K562 (cell line): ENCODE data around the gene CHST2. TPM values are rescaled to one million over a fixed set of nuclear protein-coding genes. Genes with fewer than 3 reads are reported as not detected.

Experiments
- CHD4 ChIP-seq: fragments of 200-600 bp; sonication (generic); IDR thresholded peaks from 3 replicates; pipeline ENCODE4 v1.6.1; 2012; ENCODE audit warnings: low read depth, mild to moderate bottlenecking, mixed read lengths, low read length, inconsistent platforms; ENCODE audit not compliant: insufficient read depth, insufficient replicate concordance, poor library complexity, severe bottlenecking
- ETV1 ChIP-seq: fragments of 450-650 bp; conservative IDR thresholded peaks from 2 replicates; pipeline ENCODE4 v1.6.1; 2016; ENCODE audit warnings: missing genetic modification characterization, control low read depth, low read depth, missing compliant biosample characterization
- ETV6 ChIP-seq, 3 experiments: fragments of 150-350 bp in 1 of 3; sonication (generic) in 1 of 3; formaldehyde crosslinking in 1 of 3; IDR thresholded peaks; 2 replicates each; pipeline versions ENCODE4 v1.6.1 to v1.8.0; 2014 to 2022; ENCODE audit warnings: borderline replicate concordance in 2 of 3, low read depth in 2 of 3, antibody characterized with exemption in 1 of 3, low read length in 1 of 3, mild to moderate bottlenecking in 1 of 3, missing genetic modification reagents in 1 of 3
- GATAD2B ChIP-seq: fragments of 450-650 bp; IDR thresholded peaks from 2 replicates; pipeline ENCODE4 v1.6.1; 2017; ENCODE audit warnings: mild to moderate bottlenecking, borderline replicate concordance
- NCOR1 ChIP-seq: fragments of 450-650 bp; IDR thresholded peaks from 2 replicates; pipeline ENCODE4 v1.6.1; 2016; ENCODE audit warnings: mild to moderate bottlenecking, moderate library complexity
- NFIC ChIP-seq: fragments of 450-650 bp; IDR thresholded peaks from 2 replicates; pipeline ENCODE4 v1.6.1; 2017; ENCODE audit warnings: mild to moderate bottlenecking, inconsistent platforms
- NFYB ChIP-seq: IDR thresholded peaks from 2 replicates; pipeline ENCODE4 v1.6.1; 2011; ENCODE audit warnings: mild to moderate bottlenecking, moderate library complexity; ENCODE audit not compliant: insufficient read length; ENCODE audit errors: extremely low read depth
- NRF1 ChIP-seq, 2 experiments: fragments of 450-650 bp; IDR thresholded peaks in 1 of 2; conservative IDR thresholded peaks in 1 of 2; 2 replicates each; pipeline ENCODE4 v1.6.1; 2014; ENCODE audit warnings: mild to moderate bottlenecking in 2 of 2
- POLR2AphosphoS5 ChIP-seq: IDR thresholded peaks from 2 replicates; pipeline ENCODE4 v1.6.1; 2011; ENCODE audit warnings: mild to moderate bottlenecking, low read depth, low read length, moderate library complexity; ENCODE audit not compliant: control insufficient read depth, insufficient read depth
- RAD21 ChIP-seq, 2 experiments: fragments of 250-450 bp in 1 of 2; fragments of 450-650 bp in 1 of 2; sonication (Bioruptor Pico) in 1 of 2; formaldehyde crosslinking in 1 of 2; IDR thresholded peaks in 1 of 2; conservative IDR thresholded peaks in 1 of 2; 2 replicates each; pipeline versions ENCODE4 v1.4.0 to v1.8.0; 2020 to 2022; ENCODE audit warnings: mild to moderate bottlenecking in 2 of 2, moderate library complexity in 1 of 2
- RBM25 ChIP-seq: fragments of 200-400 bp; formaldehyde crosslinking; IDR thresholded peaks from 2 replicates; pipeline ENCODE4 v1.6.1; 2018; ENCODE audit warnings: low read length, low read depth, moderate library complexity; ENCODE audit not compliant: severe bottlenecking
- RNF2 ChIP-seq: sonication (generic); IDR thresholded peaks from 2 replicates; pipeline ENCODE4 v1.6.1; 2016
- TCF15 ChIP-seq: fragments of 250-450 bp; sonication (Bioruptor Pico); IDR thresholded peaks from 2 replicates; pipeline ENCODE4 v1.8.0; 2022; ENCODE audit warnings: moderate library complexity, mild to moderate bottlenecking, inconsistent platforms
- ZBTB17 ChIP-seq: fragments of 450-650 bp; formaldehyde crosslinking; IDR thresholded peaks from 2 replicates; pipeline ENCODE4 v1.4.0; 2020; ENCODE audit warnings: mild to moderate bottlenecking
- ZNF175 ChIP-seq: fragments of 200-800 bp; sonication (Bioruptor generic); IDR thresholded peaks from 2 replicates; pipeline ENCODE4 v1.6.1; 2016; ENCODE audit warnings: low read depth, mild to moderate bottlenecking, missing genetic modification characterization, missing compliant biosample characterization
- ZNF76 ChIP-seq: fragments of 250-450 bp; sonication (Bioruptor Pico); IDR thresholded peaks from 2 replicates; pipeline ENCODE4 v1.4.0; 2020; ENCODE audit warnings: mild to moderate bottlenecking, moderate library complexity, borderline replicate concordance
- polyA plus RNA-seq, 8 experiments: library from polyadenylated mRNA; depleted of rRNA in 4 of 8; stranded (reverse) in 5 of 8; unstranded in 3 of 8; fragments of >200 nt; fragmentation: Nextera tagmentation in 2 of 8; fragmentation: Illumina TruSeq in 1 of 8; extraction: Ambion mirVana in 2 of 8; extraction: Trizol in 1 of 8; gene quantifications; 2 replicates each; pipeline versions ENCODE4 v1.2.1 to v1.2.3, GENCODE V29; 2011 to 2014; ENCODE audit warnings: inconsistent platforms in 1 of 8, missing spikeins in 1 of 8
- total RNA-seq, 7 experiments: library from RNA; depleted of rRNA in 6 of 7; stranded (reverse); fragments of >200 nt in 6 of 7; fragmentation: Illumina TruSeq in 2 of 7; extraction: Trizol in 2 of 7; gene quantifications; 2 replicates each; pipeline versions ENCODE4 v1.2.1 to v1.2.3, GENCODE V29; 2011 to 2021; ENCODE audit warnings: low replicate concordance in 1 of 7

Gene CHST2
- total and polyA plus RNA-seq, 9 of the 15 experiments (the other 6 are each of a cell fraction or from before 2014, with no cell fraction given), result 3.4 to 60.3 (median 13.9) TPM

GRCh38 chr3:143119009-143119914 is at the start of gene CHST2 (continued):
- TF ChIP-seq RAD21 (CRISPR knock-in tag; conservative IDR thresholded peaks at IDR 0.05 in 1 of 2, IDR thresholded peaks at IDR 0.05 in 1 of 2) (peak in 1 of 2 experiments; percentile 16; a peak in 2 of 4 replicates), ETV1 (tag) (peak; percentile 94), ZNF76 (CRISPR knock-in tag) (peak; percentile 43; the same call in 1 of the 2 replicates), NCOR1 (peak; percentile 51; the same call in 1 of the 2 replicates), ZNF175 (CRISPR knock-in tag) (peak; percentile 79; the same call in 1 of the 2 replicates), ZBTB17 (CRISPR knock-in tag) (peak; percentile 58; the same call in 1 of the 2 replicates), RNF2 (peak; percentile 67; the same call in 1 of the 2 replicates), NFYB (peak; percentile 9), NFIC (peak; percentile 34; the same call in 1 of the 2 replicates), CHD4 (no peak), ETV6 (IDR thresholded peaks at IDR 0.05; ENCODE audit: borderline replicate concordance in 1 of 2, low read depth in 2 of 2, low read length in 1 of 2) (no peak), ETV6 (CRISPR knock-in tag; IDR thresholded peaks at IDR 0.05; ENCODE audit: borderline replicate concordance) (no peak), NRF1 (conservative IDR thresholded peaks at IDR 0.05 in 1 of 2, IDR thresholded peaks at IDR 0.05 in 1 of 2) (peak; percentile 30 to 39; a peak in 1 of 4 replicates), RBM25 (peak; percentile 61), GATAD2B (peak; percentile 35; the same call in 1 of the 2 replicates), POLR2AphosphoS5 (peak; percentile 75), TCF15 (0 out of 2 replicates have a peak, but pooled peaks have one; percentile 45)
